ENCODE data around the gene PPDPF.

Gene PPDPF

GRCh38 chr20:63486300-63486855, 34.2 kb upstream of the PPDPF start:
- in situ Hi-C loops (cut with HindIII; ENCODE audit: low sequenced_read_pairs), result no loop called here

GRCh38 chr20:63487116-63487764, 33.3 kb upstream of the PPDPF start:
- in situ Hi-C loops (cut with HindIII; ENCODE audit: low sequenced_read_pairs), result no loop called here

GRCh38 chr20:63487781-63488241, 32.8 kb upstream of the PPDPF start:
- in situ Hi-C loops (cut with HindIII; ENCODE audit: low sequenced_read_pairs), result no loop called here

- in situ Hi-C loops (cut with HindIII; ENCODE audit: low sequenced_read_pairs), result no loop called here
These were observed 32.0 kb upstream of the PPDPF start for GRCh38 chr20:63488315-63489251.

GRCh38 chr20:63490416-63490815, 30.1 kb upstream of the PPDPF start:
- in situ Hi-C loops (cut with HindIII; ENCODE audit: low sequenced_read_pairs), result no loop called here

- in situ Hi-C loops (cut with HindIII; ENCODE audit: low sequenced_read_pairs), result no loop called here
These were observed 29.5 kb upstream of the PPDPF start for GRCh38 chr20:63491078-63491477.

GRCh38 chr20:63491635-63492230, 28.8 kb upstream of the PPDPF start:
- in situ Hi-C loops (cut with HindIII; ENCODE audit: low sequenced_read_pairs), result no loop called here

- in situ Hi-C loops (cut with HindIII; ENCODE audit: low sequenced_read_pairs), result no loop called here
These were observed 28.0 kb upstream of the PPDPF start for GRCh38 chr20:63492518-63492917.

- in situ Hi-C loops (cut with HindIII; ENCODE audit: low sequenced_read_pairs), result no loop called here
These were observed 27.6 kb upstream of the PPDPF start for GRCh38 chr20:63492982-63493381.

GRCh38 chr20:63493563-63494020, 27.0 kb upstream of the PPDPF start:
- in situ Hi-C loops (cut with HindIII; ENCODE audit: low sequenced_read_pairs), result no loop called here

GRCh38 chr20:63494084-63494419, 26.5 kb upstream of the PPDPF start:
- in situ Hi-C loops (cut with HindIII; ENCODE audit: low sequenced_read_pairs), result no loop called here

- in situ Hi-C loops (cut with HindIII; ENCODE audit: low sequenced_read_pairs), result no loop called here
These were observed 26.0 kb upstream of the PPDPF start for GRCh38 chr20:63494420-63495166.

- in situ Hi-C loops (cut with HindIII; ENCODE audit: low sequenced_read_pairs), result no loop called here
These were observed 25.3 kb upstream of the PPDPF start for GRCh38 chr20:63495167-63495720.

GRCh38 chr20:63495741-63496595, 24.6 kb upstream of the PPDPF start:
- in situ Hi-C loops (cut with HindIII; ENCODE audit: low sequenced_read_pairs), result no loop called here

- in situ Hi-C loops (cut with HindIII; ENCODE audit: low sequenced_read_pairs), result no loop called here
These were observed 23.9 kb upstream of the PPDPF start for GRCh38 chr20:63496596-63497120.

- in situ Hi-C loops (cut with HindIII; ENCODE audit: low sequenced_read_pairs), result no loop called here
These were observed 23.2 kb upstream of the PPDPF start for GRCh38 chr20:63497138-63497945.

GRCh38 chr20:63497946-63498935, 22.3 kb upstream of the PPDPF start:
- in situ Hi-C loops (cut with HindIII; ENCODE audit: low sequenced_read_pairs), result no loop called here

Data from endothelial cell of hepatic sinusoid (primary cell).